NCI-H1436 (cell line): ENCODE results near the gene ALG3.

Experiments
- DNase-seq: peaks from one replicate; lab custom pipeline; 2025; lab: John Stamatoyannopoulos, UW

ALG3 gene

GRCh38 chr3:184259878-184260723, 11.3 kb upstream of the ALG3 start:
- peak; percentile 18 for DNase-seq

GRCh38 chr3:184259396-184259877, 10.7 kb upstream of the ALG3 start:
- no peak for DNase-seq

- DNase-seq = no peak
Observed at GRCh38 chr3:184258926-184259325, 10.2 kb upstream of the ALG3 start.

- no peak for DNase-seq
Observed at GRCh38 chr3:184257083-184257915, 8.5 kb upstream of the ALG3 start.

GRCh38 chr3:184255291-184256039, 6.7 kb upstream of the ALG3 start:
- no peak for DNase-seq

- DNase-seq = peak; percentile 96
Observed at GRCh38 chr3:184250167-184250828, 1.5 kb upstream of the ALG3 start.

- DNase-seq = peak; percentile 99
Observed at GRCh38 chr3:184249412-184250166, 827 bp upstream of the ALG3 start, which contains the start of gene EEF1AKMT4. EEF1AKMT4 (plus strand) TSS chr3:184249672; CDS start chr3:184249695, 23 bp downstream.

GRCh38 chr3:184242297-184242685, 6.5 kb downstream of the ALG3 start:
- DNase-seq = no peak

- peak; percentile 12 for DNase-seq
Observed at GRCh38 chr3:184241447-184242296, 7.1 kb downstream of the ALG3 start.

GRCh38 chr3:184241141-184241446, 7.7 kb downstream of the ALG3 start:
- DNase-seq = no peak

GRCh38 chr3:184240384-184241140, 8.2 kb downstream of the ALG3 start:
- DNase-seq = no peak

GRCh38 chr3:184239708-184240107, 9.1 kb downstream of the ALG3 start:
- DNase-seq = no peak

- DNase-seq = no peak
Observed at GRCh38 chr3:184239221-184239620, 9.5 kb downstream of the ALG3 start.

- DNase-seq = no peak
Observed at GRCh38 chr3:184238246-184238818, 10.4 kb downstream of the ALG3 start.

GRCh38 chr3:184237807-184238206, 11.0 kb downstream of the ALG3 start:
- no peak for DNase-seq

- DNase-seq = no peak
Observed at GRCh38 chr3:184237211-184237610, 11.6 kb downstream of the ALG3 start.

GRCh38 chr3:184236636-184237035, 12.1 kb downstream of the ALG3 start:
- DNase-seq = no peak

GRCh38 chr3:184236033-184236410, 12.7 kb downstream of the ALG3 start:
- DNase-seq = no peak
